Gastrocnemius medialis (tissue), 4 donors: ENCODE data around the gene B3GNT8.

Experiments
- POLR2A ChIP-seq, 2 donors: fragments of 450-650 bp; IDR thresholded peaks; one replicate each; pipeline ENCODE4 v1.6.1; 2017; ENCODE audit warnings: antibody characterized with exemption in 2 of 2, mild to moderate bottlenecking in 2 of 2, moderate library complexity in 2 of 2
- TF ChIP-seq, protein P1 (sequence below), 5 experiments: fragments of 450-650 bp in 3 of 5; fragments of 200-600 bp in 2 of 5; sonication (generic) in 2 of 5; IDR thresholded peaks in 4 of 5; conservative IDR thresholded peaks in 1 of 5; 1 replicate in 4 of 5; 2 replicates in 1 of 5; pipeline ENCODE4 v1.5.1; 2016 to 2019; ENCODE audit warnings: antibody characterized with exemption in 5 of 5, mild to moderate bottlenecking in 3 of 5, moderate library complexity in 3 of 5

DNA sequence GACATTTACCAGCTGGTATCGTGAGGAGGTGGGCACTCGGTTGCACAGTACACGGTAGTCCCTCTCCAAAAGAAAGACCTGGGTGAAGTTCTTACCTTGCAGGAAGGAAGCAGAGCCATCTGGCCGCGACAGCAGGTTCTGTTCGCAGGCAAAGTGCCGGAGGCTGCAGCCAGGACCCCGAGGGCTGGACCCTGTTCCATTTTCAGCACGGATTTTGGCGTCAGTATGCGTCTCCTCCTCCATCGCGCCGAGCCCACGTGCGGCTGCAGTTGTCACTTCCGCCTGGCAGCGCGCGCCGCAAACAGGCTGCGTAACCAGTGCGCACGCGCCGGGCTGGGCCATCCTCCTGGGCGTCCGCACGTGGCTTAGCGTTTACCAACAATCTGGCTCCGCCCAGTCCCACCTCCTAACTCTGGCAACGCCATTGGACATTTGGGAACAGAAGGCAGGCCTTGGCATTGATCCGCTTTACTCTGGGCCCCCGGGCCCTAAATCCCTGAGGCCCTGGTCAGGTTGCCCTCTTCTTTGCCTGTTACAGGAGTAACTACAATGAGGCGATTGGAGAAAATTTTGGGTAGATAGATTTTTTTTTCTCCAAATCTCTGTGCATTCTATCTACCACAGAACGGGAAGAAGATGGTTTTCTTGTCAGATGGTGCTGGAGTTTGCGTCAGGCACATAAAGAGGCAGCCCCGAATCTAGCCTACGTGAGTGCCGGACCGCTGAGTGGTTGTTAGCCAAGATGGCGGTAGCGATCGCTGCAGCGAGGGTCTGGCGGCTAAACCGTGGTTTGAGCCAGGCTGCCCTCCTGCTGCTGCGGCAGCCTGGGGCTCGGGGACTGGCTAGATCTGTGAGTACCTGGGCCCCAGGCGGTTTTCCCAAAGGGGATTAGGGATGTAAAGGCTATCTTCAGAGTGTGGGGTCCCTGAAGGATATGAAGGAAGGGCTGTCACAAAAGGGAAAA is 29.8 kb downstream of the B3GNT8 start, which contains the start of the genes BCKDHA and EXOSC5:
- TF ChIP-seq, protein P1, sequence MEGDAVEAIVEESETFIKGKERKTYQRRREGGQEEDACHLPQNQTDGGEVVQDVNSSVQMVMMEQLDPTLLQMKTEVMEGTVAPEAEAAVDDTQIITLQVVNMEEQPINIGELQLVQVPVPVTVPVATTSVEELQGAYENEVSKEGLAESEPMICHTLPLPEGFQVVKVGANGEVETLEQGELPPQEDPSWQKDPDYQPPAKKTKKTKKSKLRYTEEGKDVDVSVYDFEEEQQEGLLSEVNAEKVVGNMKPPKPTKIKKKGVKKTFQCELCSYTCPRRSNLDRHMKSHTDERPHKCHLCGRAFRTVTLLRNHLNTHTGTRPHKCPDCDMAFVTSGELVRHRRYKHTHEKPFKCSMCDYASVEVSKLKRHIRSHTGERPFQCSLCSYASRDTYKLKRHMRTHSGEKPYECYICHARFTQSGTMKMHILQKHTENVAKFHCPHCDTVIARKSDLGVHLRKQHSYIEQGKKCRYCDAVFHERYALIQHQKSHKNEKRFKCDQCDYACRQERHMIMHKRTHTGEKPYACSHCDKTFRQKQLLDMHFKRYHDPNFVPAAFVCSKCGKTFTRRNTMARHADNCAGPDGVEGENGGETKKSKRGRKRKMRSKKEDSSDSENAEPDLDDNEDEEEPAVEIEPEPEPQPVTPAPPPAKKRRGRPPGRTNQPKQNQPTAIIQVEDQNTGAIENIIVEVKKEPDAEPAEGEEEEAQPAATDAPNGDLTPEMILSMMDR (IDR thresholded peaks at IDR 0.05 in 4 of 5, conservative IDR thresholded peaks at IDR 0.05 in 1 of 5) = peak in 1 of 5 experiments; percentile 12
- TF ChIP-seq POLR2A (IDR thresholded peaks at IDR 0.05) = peak; percentile 50 to 67
